AG09319 (cell line): ENCODE results near the gene LYRM4.

Source experiments
- DNase-seq: peaks from one replicate; pipeline ENCODE4 v3.0.0-alpha.2; 2010; ENCODE audit warnings: low read depth; ENCODE audit errors: extremely low read depth
- CTCF ChIP-seq: IDR thresholded peaks from 2 replicates; pipeline ENCODE4 v1.5.1; 2011; ENCODE audit warnings: low read depth, mild to moderate bottlenecking, inconsistent platforms, low read length, moderate library complexity

The LYRM4 gene

GRCh38 chr6:5116243-5116991, 144.3 kb downstream of the LYRM4 start:
- DNase-seq = no peak

GRCh38 chr6:5115168-5115567, 145.6 kb downstream of the LYRM4 start:
- DNase-seq = no peak

More at GRCh38 chr6:5116243-5116991, 144.3 kb downstream of the LYRM4 start:
- TF ChIP-seq CTCF = no peak

GRCh38 chr6:5113096-5113495, 147.7 kb downstream of the LYRM4 start:
- no peak for TF ChIP-seq CTCF

More at GRCh38 chr6:5115168-5115567, 145.6 kb downstream of the LYRM4 start:
- TF ChIP-seq CTCF = peak; percentile 34

DNA sequence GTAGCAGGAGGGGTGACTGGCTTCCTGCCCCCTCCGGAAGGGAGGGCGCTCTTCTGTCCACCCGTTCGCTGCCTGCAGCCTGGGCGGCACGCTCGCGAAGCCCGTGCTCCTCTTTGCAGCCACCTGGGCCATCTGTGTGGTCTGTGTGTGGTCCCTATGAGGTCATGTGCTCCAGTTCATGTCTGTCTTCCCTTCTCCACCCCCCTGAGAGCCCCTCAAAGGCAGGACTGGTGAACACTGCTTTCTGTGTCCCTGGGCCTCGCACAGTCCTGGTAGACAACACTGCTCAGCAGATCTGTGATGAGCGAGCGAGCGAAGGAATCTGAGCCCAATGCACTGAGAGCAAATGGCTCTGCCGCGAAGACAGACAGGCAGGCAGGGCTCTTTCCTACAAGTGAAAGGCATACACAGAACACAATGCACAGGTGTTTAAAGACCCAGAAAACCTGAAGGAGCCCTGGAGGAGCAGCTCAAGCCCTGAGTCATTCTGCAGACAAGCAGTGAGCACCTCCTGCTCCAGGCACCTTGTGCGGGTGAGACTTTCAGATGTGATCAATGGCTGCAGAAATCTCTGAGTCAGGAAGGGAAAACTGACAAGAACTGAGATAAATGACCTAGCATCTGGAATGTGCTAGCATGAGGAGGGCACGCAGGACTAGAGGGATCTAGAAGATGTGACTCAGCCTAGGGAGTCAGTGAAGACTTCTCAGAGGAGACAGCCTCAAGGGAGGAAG, 148.5 kb downstream of the LYRM4 start:
- DNase-seq = no peak
- no peak for TF ChIP-seq CTCF

More at GRCh38 chr6:5113096-5113495, 147.7 kb downstream of the LYRM4 start:
- DNase-seq = no peak

- no peak for DNase-seq
- no peak for TF ChIP-seq CTCF
Measured at GRCh38 chr6:5111626-5112025, 149.1 kb downstream of the LYRM4 start.

DNA sequence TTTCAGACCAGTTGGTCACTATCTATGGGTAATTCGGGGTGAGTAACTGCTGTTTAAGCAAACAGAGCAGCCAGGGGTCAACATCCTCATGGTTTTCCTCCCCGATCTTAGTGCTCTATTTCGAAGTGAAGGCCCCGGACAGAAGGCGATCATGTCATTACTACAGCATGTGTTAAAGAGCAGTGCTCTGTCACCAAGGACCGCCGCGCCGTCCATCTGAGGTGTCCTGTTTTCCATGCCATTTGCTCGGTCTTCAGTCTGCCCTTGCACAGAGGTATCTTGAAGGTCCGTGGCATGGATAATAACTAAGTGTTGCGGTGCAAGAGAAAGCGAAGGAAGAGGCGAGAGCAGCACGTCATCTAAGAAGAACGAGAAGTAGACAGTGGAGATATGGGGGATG, 150.5 kb downstream of the LYRM4 start:
- no peak for DNase-seq
- no peak for TF ChIP-seq CTCF

- DNase-seq = no peak
- no peak for TF ChIP-seq CTCF
Measured at GRCh38 chr6:5109436-5109835, 151.3 kb downstream of the LYRM4 start.
